ENCODE data around the gene BATF.

DNA sequence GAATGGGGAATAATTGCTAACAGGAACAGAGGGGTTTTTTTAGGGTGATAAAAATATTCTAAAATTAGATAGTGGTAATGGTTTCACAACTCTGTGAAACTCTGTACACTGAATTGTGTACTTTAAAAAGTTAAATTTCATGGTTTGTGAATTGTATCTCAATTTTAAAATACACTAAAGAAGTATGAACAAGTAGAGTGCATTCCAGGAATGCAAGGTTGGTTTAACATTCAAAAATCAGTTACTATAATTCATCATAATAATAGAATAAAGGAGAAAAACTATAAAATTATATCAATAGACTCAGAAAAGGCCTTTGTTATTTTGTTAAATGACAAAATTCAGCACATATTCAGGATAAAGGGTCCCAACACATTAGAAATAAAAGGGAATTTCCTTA lies 11.1 kb upstream of the BATF start:
- TF ChIP-seq JUND (IDR thresholded peaks at IDR 0.05) (no peak), RAD21 (IDR thresholded peaks at IDR 0.05; ENCODE audit: low read depth) (no peak)
- TF ChIP-seq, protein P1, sequence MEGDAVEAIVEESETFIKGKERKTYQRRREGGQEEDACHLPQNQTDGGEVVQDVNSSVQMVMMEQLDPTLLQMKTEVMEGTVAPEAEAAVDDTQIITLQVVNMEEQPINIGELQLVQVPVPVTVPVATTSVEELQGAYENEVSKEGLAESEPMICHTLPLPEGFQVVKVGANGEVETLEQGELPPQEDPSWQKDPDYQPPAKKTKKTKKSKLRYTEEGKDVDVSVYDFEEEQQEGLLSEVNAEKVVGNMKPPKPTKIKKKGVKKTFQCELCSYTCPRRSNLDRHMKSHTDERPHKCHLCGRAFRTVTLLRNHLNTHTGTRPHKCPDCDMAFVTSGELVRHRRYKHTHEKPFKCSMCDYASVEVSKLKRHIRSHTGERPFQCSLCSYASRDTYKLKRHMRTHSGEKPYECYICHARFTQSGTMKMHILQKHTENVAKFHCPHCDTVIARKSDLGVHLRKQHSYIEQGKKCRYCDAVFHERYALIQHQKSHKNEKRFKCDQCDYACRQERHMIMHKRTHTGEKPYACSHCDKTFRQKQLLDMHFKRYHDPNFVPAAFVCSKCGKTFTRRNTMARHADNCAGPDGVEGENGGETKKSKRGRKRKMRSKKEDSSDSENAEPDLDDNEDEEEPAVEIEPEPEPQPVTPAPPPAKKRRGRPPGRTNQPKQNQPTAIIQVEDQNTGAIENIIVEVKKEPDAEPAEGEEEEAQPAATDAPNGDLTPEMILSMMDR (IDR thresholded peaks at IDR 0.05 in 2 of 3, conservative IDR thresholded peaks at IDR 0.05 in 1 of 3; ENCODE audit: borderline replicate concordance in 1 of 3, insufficient read depth in 1 of 3, low read depth in 2 of 3, low read length in 2 of 3): no peak
